H1 (cell line): Measurements from ENCODE around the gene KDM6A.

ENCODE experiments used
- CTCF ChIP-seq, 3 experiments: IDR thresholded peaks; 1 replicate in 2 of 3; 2 replicates in 1 of 3; pipeline versions ENCODE4 v1.5.1 to v1.6.1; 2011; ENCODE audit warnings: low read length in 3 of 3, mild to moderate bottlenecking in 3 of 3, inconsistent platforms in 2 of 3, low read depth in 1 of 3, moderate library complexity in 1 of 3; ENCODE audit not compliant: insufficient read depth in 1 of 3; ENCODE audit errors: control extremely low read depth in 1 of 3
- NRF1 ChIP-seq: IDR thresholded peaks from 2 replicates; pipeline ENCODE4 v1.6.1; 2011; ENCODE audit warnings: mild to moderate bottlenecking, low read depth, low read length, improper control_type of control experiment
- RAD21 ChIP-seq, 2 experiments: IDR thresholded peaks in 1 of 2; conservative IDR thresholded peaks in 1 of 2; 2 replicates each; pipeline ENCODE4 v1.6.1; 2011; ENCODE audit warnings: low read depth in 2 of 2, low read length in 2 of 2, improper control_type of control experiment in 1 of 2, inconsistent platforms in 1 of 2, mild to moderate bottlenecking in 1 of 2, moderate library complexity in 1 of 2

GRCh38 chrX:45024501-45024900, 151.5 kb downstream of the KDM6A start:
- TF ChIP-seq CTCF (IDR thresholded peaks at IDR 0.05; ENCODE audit: control extremely low read depth in 1 of 3, insufficient read depth in 1 of 3, low read depth in 1 of 3, low read length in 3 of 3) (no peak), NRF1 (no peak), RAD21 (IDR thresholded peaks at IDR 0.05 in 1 of 2, conservative IDR thresholded peaks at IDR 0.05 in 1 of 2; ENCODE audit: low read depth in 2 of 2, low read length in 2 of 2) (no peak)
